Endothelial cell of umbilical vein (primary cell): ENCODE measurements around the gene ST6GALNAC6. TPM values are rescaled to one million over a fixed set of nuclear protein-coding genes. Genes with fewer than 3 reads are reported as not detected.

Experiments
- BruUV-seq: library from RNA; stranded (reverse); fragments of 400-500 nt; replicated peaks from 2 replicates; lab custom pipeline; 2021; lab: Mats Ljungman, UMichigan
- CTCF ChIA-PET: fragments of 300-600, 350-600 bp; sonication (Branson Sonifier 250); formaldehyde crosslinking; loops from one replicate; lab custom pipeline; 2021; ENCODE audit warnings: antibody characterized with exemption, inconsistent platforms; lab: Charles Lee
- POLR2A ChIA-PET: fragments of 300-600, 350-600 bp; sonication (Branson Sonifier 250); formaldehyde crosslinking; loops from one replicate; lab custom pipeline; 2021; ENCODE audit warnings: antibody characterized with exemption, inconsistent platforms; lab: Charles Lee
- DNase-seq: peaks from one replicate; pipeline ENCODE4 v3.0.0-alpha.2; 2011; ENCODE audit warnings: low read depth, low spot score
- FAIRE-seq: peaks from 2 replicates; lab custom pipeline; 2011; peaks lifted over from hg19 to GRCh38; lab: Jason Lieb, UNC
- H2AFZ ChIP-seq: 2 replicates; pipeline ENCODE4 v1.6.0; 2012; ENCODE audit warnings: low read depth, low read length, control low read depth, inconsistent platforms
- H3K27ac ChIP-seq: 2 replicates; pipeline ENCODE4 v1.5.1; 2011; ENCODE audit warnings: low read depth, mild to moderate bottlenecking, control low read depth, low read length, moderate library complexity; ENCODE audit not compliant: insufficient read depth
- H3K27me3 ChIP-seq, 2 experiments: 2 replicates each; pipeline versions ENCODE4 v1.6.0 to v1.6.1; 2011; ENCODE audit warnings: low read length in 2 of 2, mixed read lengths in 1 of 2; ENCODE audit not compliant: control insufficient read depth in 2 of 2, insufficient read depth in 2 of 2
- H3K36me3 ChIP-seq, 2 experiments: 2 replicates in 1 of 2; 3 replicates in 1 of 2; pipeline ENCODE4 v1.5.1; 2011; ENCODE audit warnings: low read length in 2 of 2, mild to moderate bottlenecking in 1 of 2, moderate library complexity in 1 of 2; ENCODE audit not compliant: control insufficient read depth in 2 of 2, insufficient read depth in 2 of 2; ENCODE audit errors: extremely low read depth in 1 of 2
- H3K4me1 ChIP-seq: 3 replicates; pipeline ENCODE4 v1.5.1; 2011; ENCODE audit warnings: mild to moderate bottlenecking, low read length; ENCODE audit not compliant: control insufficient read depth, insufficient read depth; ENCODE audit errors: extremely low read depth
- H3K4me2 ChIP-seq: 2 replicates; pipeline ENCODE4 v1.6.1; 2011; ENCODE audit warnings: low read length, control low read depth, mixed read lengths; ENCODE audit not compliant: insufficient read depth
- H3K4me3 ChIP-seq, 3 experiments: fragments of 200-600 bp in 1 of 3; sonication (generic), shearing (Covaris generic) in 1 of 3; replicated peaks in 1 of 3; 2 replicates each; pipeline ENCODE4 v1.5.1; 2011 to 2016; ENCODE audit warnings: control low read depth in 3 of 3, low read length in 3 of 3, mild to moderate bottlenecking in 2 of 3, inconsistent platforms in 1 of 3, low read depth in 1 of 3, moderate library complexity in 1 of 3; ENCODE audit not compliant: insufficient read depth in 1 of 3
- H3K79me2 ChIP-seq: 2 replicates; pipeline ENCODE4 v1.6.0; 2012; ENCODE audit warnings: low read length, inconsistent platforms; ENCODE audit not compliant: control insufficient read depth, insufficient read depth
- H3K9ac ChIP-seq: replicated peaks from 2 replicates; pipeline ENCODE3; 2011; ENCODE audit warnings: low read length, control low read depth; ENCODE audit not compliant: insufficient read depth; ENCODE audit errors: extremely low read depth
- H3K9me1 ChIP-seq: replicated peaks from 3 replicates; pipeline ENCODE4 v1.6.0; 2011; ENCODE audit warnings: mild to moderate bottlenecking, low read length; ENCODE audit not compliant: control insufficient read depth, insufficient read depth; ENCODE audit errors: extremely low read depth
- H3K9me3 ChIP-seq: replicated peaks from 2 replicates; pipeline ENCODE4 v1.5.1; 2012; ENCODE audit warnings: low read length, inconsistent platforms; ENCODE audit not compliant: control insufficient read depth, insufficient read depth
- H4K20me1 ChIP-seq: replicated peaks from 2 replicates; pipeline ENCODE3; 2011; ENCODE audit warnings: mild to moderate bottlenecking, low read length; ENCODE audit not compliant: control insufficient read depth, insufficient read depth; ENCODE audit errors: extremely low read depth
- CTCF ChIP-seq, 2 donors: IDR thresholded peaks; 1 replicate in 1 of 2; 2 replicates in 1 of 2; pipeline ENCODE4 v1.5.1; 2011; ENCODE audit warnings: low read length in 2 of 2, mild to moderate bottlenecking in 2 of 2, moderate library complexity in 2 of 2, control low read depth in 1 of 2, inconsistent platforms in 1 of 2, low read depth in 1 of 2; ENCODE audit not compliant: insufficient read depth in 1 of 2; ENCODE audit errors: extremely low read depth in 1 of 2
- EZH2 ChIP-seq: IDR thresholded peaks from 2 replicates; pipeline ENCODE4 v1.6.1; 2012; ENCODE audit warnings: borderline replicate concordance, low read depth, mild to moderate bottlenecking, moderate library complexity, low read length, inconsistent platforms; ENCODE audit not compliant: severe bottlenecking
- FOS ChIP-seq: IDR thresholded peaks from 2 replicates; pipeline ENCODE4 v1.6.1; 2011; ENCODE audit warnings: mild to moderate bottlenecking, low read length, moderate library complexity, borderline replicate concordance; ENCODE audit not compliant: insufficient read depth
- GATA2 ChIP-seq: IDR thresholded peaks from 2 replicates; pipeline ENCODE4 v1.7.0; 2011; ENCODE audit warnings: low read depth, mild to moderate bottlenecking, moderate library complexity, mixed read lengths, low read length; ENCODE audit not compliant: insufficient read length, insufficient read depth
- JUN ChIP-seq: IDR thresholded peaks from 2 replicates; pipeline ENCODE4 v1.6.1; 2011; ENCODE audit warnings: borderline replicate concordance, low read depth; ENCODE audit not compliant: insufficient read length, insufficient read depth
- MYC ChIP-seq: IDR thresholded peaks from one replicate; pipeline ENCODE4 v1.6.1; 2011; ENCODE audit warnings: mild to moderate bottlenecking, low read depth, low read length
- POLR2A ChIP-seq: IDR thresholded peaks from 2 replicates; pipeline ENCODE4 v1.6.1; 2012; ENCODE audit warnings: low read depth, mild to moderate bottlenecking, control low read depth, low read length
- POLR2AphosphoS5 ChIP-seq: IDR thresholded peaks from 2 replicates; pipeline ENCODE4 v1.6.1; 2012; ENCODE audit warnings: low read depth, mild to moderate bottlenecking, control low read depth, low read length, moderate library complexity; ENCODE audit not compliant: insufficient read depth
- dilution Hi-C: fragments of 300-500 bp; cut with MboI; formaldehyde crosslinking; loops from one replicate; pipeline ENCODE4 v1.15.0; 2019; ENCODE audit warnings: low sequenced_read_pairs; ENCODE audit not compliant: extremely low pct_ligation_motif_present
- intact Hi-C: fragments of 100-400 bp; cut with micrococcal nuclease; formaldehyde crosslinking; loops from one replicate; pipeline ENCODE4 v1.10.0; 2022
- polyA plus RNA-seq, 4 experiments: library from polyadenylated mRNA; depleted of rRNA in 3 of 4; stranded (reverse) in 3 of 4; unstranded in 1 of 4; fragments of >200 nt; gene quantifications; 2 replicates each; pipeline versions ENCODE4 v1.2.1 to v1.2.3, GENCODE V29; 2011 to 2012; ENCODE audit warnings: missing spikeins in 1 of 4
- total RNA-seq: library from RNA; stranded (reverse); gene quantifications from 2 replicates; pipeline ENCODE4 v1.2.3, GENCODE V29; 2021

Gene ST6GALNAC6
- total and polyA plus RNA-seq, 2 donors (not counting 3 experiments of a cell fraction or from before 2014, with no cell fraction given), result 43.0 to 78.9 TPM

- Histone ChIP-seq H3K27me3 (no peaks in the 10 kb centered on the region), H3K4me3 (no peak overlapping the region), H3K4me2 (peak overlapping the region; percentile 3), H3K9me3 (no peaks in the 10 kb centered on the region), H3K9ac (peak overlapping the region; percentile 26), H2AFZ (no peak overlapping the region), H3K36me3 (peaks cover 0 to 17% of the 10 kb centered on the region in 2 experiments), H3K27ac (peak overlapping the region; percentile 54), H4K20me1 (no peaks in the 10 kb centered on the region), H3K79me2 (no peaks in the 10 kb centered on the region), H3K4me1 (peaks cover 20% of the 10 kb centered on the region), H3K9me1 (no peaks in the 10 kb centered on the region)
- CTCF ChIA-PET, result interaction anchor here (0.5 to 4.5 kb wide), 10 partner anchors 13 to 133 kb away, joined by 3 to 101 read pairs (median 4); partner anchors contain the start of genes ENG and TOR2A
- FAIRE-seq (peak; percentile 93), DNase-seq (peak; percentile 73)
- POLR2A ChIA-PET, result interaction anchor here (1.0 to 1.3 kb wide), 3 partner anchors 13 to 65 kb away, joined by 3 to 10 read pairs (median 4); partner anchors contain the start of genes ENG and FPGS
- BruUV-seq, result TSS peak; percentile 14
- dilution Hi-C loops (no loop called here), intact Hi-C loops (loop anchor here (5.0 kb wide), 1 partner anchor 275 kb away; no protein-coding TSS in a partner anchor)
- no peak for TF ChIP-seq FOS
- peak; percentile 29 for TF ChIP-seq POLR2AphosphoS5
- peak in 1 of 2 donors; percentile 23 for TF ChIP-seq CTCF (IDR thresholded peaks at IDR 0.05; ENCODE audit: extremely low read depth in 1 of 2, insufficient read depth in 1 of 2, low read depth in 1 of 2, low read length in 2 of 2)
- TF ChIP-seq GATA2, result no peak
- no peak for TF ChIP-seq MYC
- TF ChIP-seq EZH2, result no peak
- no peak for TF ChIP-seq JUN
- peak; percentile 34 for TF ChIP-seq POLR2A
Observed at GRCh38 chr9:127867356-127868277, 31.8 kb downstream of the ST6GALNAC6 start.
